HG02981 (cell line): Measurements from ENCODE around the gene UQCR11.

Experiments used
- ATAC-seq: cut with Tn5 transposase; IDR thresholded peaks from one replicate; pipeline ENCODE4 v1.9.1; 2021; ENCODE audit warnings: mild to moderate bottlenecking, moderate library complexity; ENCODE audit not compliant: unreplicated experiment

The UQCR11 gene

GRCh38 chr19:1636325-1637236, 31.3 kb upstream of the UQCR11 start:
- no peak for ATAC-seq

GRCh38 chr19:1634938-1635243, 29.6 kb upstream of the UQCR11 start:
- no peak for ATAC-seq

GRCh38 chr19:1634242-1634937, 29.1 kb upstream of the UQCR11 start:
- no peak for ATAC-seq

- ATAC-seq, result no peak
These were observed 28.1 kb upstream of the UQCR11 start for GRCh38 chr19:1633269-1633826.

GRCh38 chr19:1632462-1633268, 27.4 kb upstream of the UQCR11 start:
- ATAC-seq, result no peak

GRCh38 chr19:1631557-1632100, 26.4 kb upstream of the UQCR11 start:
- ATAC-seq, result no peak

- ATAC-seq, result no peak
These were observed 25.5 kb upstream of the UQCR11 start for GRCh38 chr19:1630811-1631210.

- ATAC-seq, result no peak
These were observed 24.8 kb upstream of the UQCR11 start for GRCh38 chr19:1630012-1630411.

GRCh38 chr19:1629256-1629808, 24.1 kb upstream of the UQCR11 start:
- no peak for ATAC-seq

GRCh38 chr19:1627194-1627593, 21.9 kb upstream of the UQCR11 start:
- ATAC-seq, result no peak

GRCh38 chr19:1626417-1627010, 21.3 kb upstream of the UQCR11 start:
- ATAC-seq, result no peak

- no peak for ATAC-seq
These were observed 19.2 kb upstream of the UQCR11 start for GRCh38 chr19:1624458-1624857.

- ATAC-seq, result no peak
These were observed 17.3 kb upstream of the UQCR11 start for GRCh38 chr19:1622541-1622940.

GRCh38 chr19:1622007-1622406, 16.7 kb upstream of the UQCR11 start:
- ATAC-seq, result no peak

- no peak for ATAC-seq
These were observed 16.3 kb upstream of the UQCR11 start for GRCh38 chr19:1621574-1621973.

- ATAC-seq, result no peak
These were observed 15.8 kb upstream of the UQCR11 start for GRCh38 chr19:1621021-1621420.

- ATAC-seq, result no peak
These were observed 15.2 kb upstream of the UQCR11 start for GRCh38 chr19:1620502-1620901.

- no peak for ATAC-seq
These were observed 14.4 kb upstream of the UQCR11 start for GRCh38 chr19:1619703-1620102.

- ATAC-seq, result no peak
These were observed 13.8 kb upstream of the UQCR11 start for GRCh38 chr19:1619094-1619439.
